Astrocyte of the cerebellum (primary cell): Measurements from ENCODE around the gene NCSTN.

Source experiments
- DNase-seq: peaks from one replicate; pipeline ENCODE4 v3.0.0-alpha.2; 2011; ENCODE audit warnings: low read depth
- H3K4me3 ChIP-seq: 2 replicates; pipeline ENCODE4 v1.5.1; 2011; ENCODE audit warnings: mild to moderate bottlenecking, low read depth, low read length, moderate library complexity
- in situ Hi-C: cut with HindIII; loops from 2 replicates; pipeline ENCODE4 v1.10.0; 2017; ENCODE audit warnings: low sequenced_read_pairs
- TF ChIP-seq, protein P1 (sequence below): IDR thresholded peaks from 2 replicates; pipeline ENCODE4 v1.5.1; 2012; ENCODE audit warnings: low read length, low read depth, moderate library complexity, mild to moderate bottlenecking; ENCODE audit errors: missing control alignments

Gene NCSTN

DNA sequence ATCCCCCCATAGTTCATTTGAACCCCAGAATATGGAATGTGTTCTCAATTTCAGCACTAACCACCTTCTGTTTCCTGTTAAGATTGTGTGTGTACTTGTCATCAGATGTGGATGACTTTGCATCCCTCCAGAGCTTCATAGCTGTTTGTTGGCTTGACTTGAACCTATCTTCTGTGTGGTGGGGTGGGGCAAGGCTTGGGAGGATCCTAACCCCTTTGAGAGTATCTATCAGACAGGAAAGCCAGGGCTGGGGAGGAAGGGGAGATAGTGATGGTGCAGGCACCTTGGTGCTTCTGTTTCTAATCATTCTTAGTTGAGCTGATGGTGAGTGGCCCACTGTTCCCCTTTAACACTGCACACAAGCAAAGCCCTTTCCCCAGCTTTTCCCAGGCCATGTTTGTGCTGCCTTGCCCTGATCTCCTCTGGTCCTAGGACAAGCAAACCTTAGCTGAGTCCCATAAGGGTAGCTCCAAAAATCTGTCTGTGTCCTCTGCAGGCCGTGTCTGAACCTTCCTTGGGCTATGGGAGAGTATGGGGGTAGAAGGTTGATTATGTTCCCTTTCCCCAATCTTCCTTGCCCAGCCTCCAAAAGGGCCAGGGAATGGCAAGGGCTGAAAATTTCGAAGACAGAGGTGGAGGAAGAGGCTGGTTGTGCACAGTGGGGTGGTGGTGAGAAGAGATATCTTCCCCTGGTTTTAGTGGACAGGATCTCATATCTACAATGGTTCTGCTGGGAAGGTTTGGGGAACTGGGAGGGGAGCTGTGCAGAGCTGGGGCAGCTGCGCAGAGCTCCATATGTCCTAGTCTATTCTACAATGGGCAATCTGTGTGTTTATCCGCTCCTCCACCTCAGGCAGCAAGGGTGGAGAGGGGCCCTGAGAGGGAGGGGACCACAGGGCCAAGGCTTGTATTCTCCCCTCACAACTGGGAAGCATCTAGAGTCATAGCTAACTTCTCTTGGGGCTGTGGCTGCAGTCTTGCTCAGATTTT is 25.0 kb downstream of the NCSTN start:
- TF ChIP-seq, protein P1, sequence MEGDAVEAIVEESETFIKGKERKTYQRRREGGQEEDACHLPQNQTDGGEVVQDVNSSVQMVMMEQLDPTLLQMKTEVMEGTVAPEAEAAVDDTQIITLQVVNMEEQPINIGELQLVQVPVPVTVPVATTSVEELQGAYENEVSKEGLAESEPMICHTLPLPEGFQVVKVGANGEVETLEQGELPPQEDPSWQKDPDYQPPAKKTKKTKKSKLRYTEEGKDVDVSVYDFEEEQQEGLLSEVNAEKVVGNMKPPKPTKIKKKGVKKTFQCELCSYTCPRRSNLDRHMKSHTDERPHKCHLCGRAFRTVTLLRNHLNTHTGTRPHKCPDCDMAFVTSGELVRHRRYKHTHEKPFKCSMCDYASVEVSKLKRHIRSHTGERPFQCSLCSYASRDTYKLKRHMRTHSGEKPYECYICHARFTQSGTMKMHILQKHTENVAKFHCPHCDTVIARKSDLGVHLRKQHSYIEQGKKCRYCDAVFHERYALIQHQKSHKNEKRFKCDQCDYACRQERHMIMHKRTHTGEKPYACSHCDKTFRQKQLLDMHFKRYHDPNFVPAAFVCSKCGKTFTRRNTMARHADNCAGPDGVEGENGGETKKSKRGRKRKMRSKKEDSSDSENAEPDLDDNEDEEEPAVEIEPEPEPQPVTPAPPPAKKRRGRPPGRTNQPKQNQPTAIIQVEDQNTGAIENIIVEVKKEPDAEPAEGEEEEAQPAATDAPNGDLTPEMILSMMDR = no peak
- in situ Hi-C loops = no loop called here
- no peak for DNase-seq
- no peak overlapping the region for H3K4me3 ChIP-seq

- no peak for DNase-seq
- TF ChIP-seq, protein P1 = no peak
- in situ Hi-C loops = no loop called here
- no peak overlapping the region for H3K4me3 ChIP-seq
Observed at GRCh38 chr1:160369087-160369486, 25.9 kb downstream of the NCSTN start.

- TF ChIP-seq, protein P1 = no peak
- DNase-seq = no peak
- in situ Hi-C loops = no loop called here
- H3K4me3 ChIP-seq = no peak overlapping the region
Observed at GRCh38 chr1:160370561-160371345, 27.6 kb downstream of the NCSTN start.

GRCh38 chr1:160371346-160371631 is 28.1 kb downstream of the NCSTN start:
- TF ChIP-seq, protein P1 = no peak
- in situ Hi-C loops = no loop called here
- no peak for DNase-seq
- no peak overlapping the region for H3K4me3 ChIP-seq

DNA sequence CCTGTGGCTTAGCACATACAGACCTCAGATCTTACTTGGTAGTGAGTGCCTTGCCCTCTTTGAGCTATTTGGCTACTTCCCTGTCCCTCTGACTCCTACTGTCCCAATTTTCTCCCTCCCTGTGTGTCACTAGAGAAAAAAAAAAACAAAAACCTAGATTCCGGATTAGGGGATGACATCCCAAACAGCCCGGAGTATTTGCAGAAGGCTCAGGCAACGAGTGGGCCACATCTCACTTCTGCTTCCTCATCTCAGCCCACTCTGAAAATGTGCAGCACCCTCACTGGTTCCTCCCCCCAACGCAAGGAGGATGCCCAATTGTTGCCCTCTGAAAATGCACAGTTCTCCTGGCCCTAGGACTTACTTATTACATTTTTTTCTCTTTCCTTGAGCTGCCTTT is 28.6 kb downstream of the NCSTN start:
- H3K4me3 ChIP-seq = no peak overlapping the region

GRCh38 chr1:160373696-160374095 is 30.5 kb downstream of the NCSTN start:
- TF ChIP-seq, protein P1 = no peak
- no peak for DNase-seq
- H3K4me3 ChIP-seq = no peak overlapping the region
- in situ Hi-C loops = no loop called here

More for the DNA sequence above, 28.6 kb downstream of the NCSTN start:
- DNase-seq = no peak
- in situ Hi-C loops = no loop called here
- TF ChIP-seq, protein P1 = no peak
